Neural cell (in vitro differentiated cells): Measurements from ENCODE around the gene LUC7L. TPM values are rescaled to one million over a fixed set of nuclear protein-coding genes. Genes with fewer than 3 reads are reported as not detected.

ENCODE experiments used
- H2AFZ ChIP-seq: fragments of 200-600, 300-800 bp; sonication (generic), shearing (Covaris generic); 2 replicates; pipeline ENCODE4 v1.6.0; 2014; ENCODE audit warnings: low read depth, mild to moderate bottlenecking, antibody characterized with exemption, low read length, moderate library complexity
- H3F3A ChIP-seq: fragments of 200-600 bp; shearing (Covaris generic); 2 replicates; pipeline ENCODE4 v1.6.1; 2016; ENCODE audit warnings: mild to moderate bottlenecking, moderate library complexity, mixed read lengths, antibody characterized with exemption, low read length; ENCODE audit not compliant: insufficient read depth, poor library complexity, severe bottlenecking
- H3K27ac ChIP-seq: fragments of 200-600, 300-800 bp; sonication (generic), shearing (Covaris generic); 2 replicates; pipeline ENCODE4 v1.5.1; 2014; ENCODE audit warnings: mild to moderate bottlenecking, low read length, moderate library complexity
- H3K27me3 ChIP-seq: fragments of 300-800, 200-600 bp; sonication (generic), shearing (Covaris generic); 2 replicates; pipeline ENCODE4 v1.6.0; 2014; ENCODE audit warnings: mild to moderate bottlenecking, low read depth, low read length, moderate library complexity; ENCODE audit not compliant: insufficient read depth
- H3K36me3 ChIP-seq: fragments of 300-800, 200-600 bp; sonication (generic), shearing (Covaris generic); 2 replicates; pipeline ENCODE4 v1.5.1; 2014; ENCODE audit warnings: mild to moderate bottlenecking, antibody characterized with exemption, low read length, moderate library complexity; ENCODE audit not compliant: insufficient read depth
- H3K4me2 ChIP-seq: fragments of 300-800, 200-600 bp; sonication (generic), shearing (Covaris generic); 2 replicates; pipeline ENCODE4 v1.6.0; 2014; ENCODE audit warnings: mild to moderate bottlenecking, low read length
- H3K4me3 ChIP-seq: fragments of 300-800, 200-600 bp; sonication (generic), shearing (Covaris generic); 2 replicates; pipeline ENCODE4 v1.5.1; 2014; ENCODE audit warnings: mild to moderate bottlenecking, low read length, moderate library complexity
- H3K79me2 ChIP-seq: fragments of 200-600 bp; shearing (Covaris generic); replicated peaks from 2 replicates; pipeline ENCODE4 v1.6.0; 2014; ENCODE audit warnings: mild to moderate bottlenecking, low read length, moderate library complexity; ENCODE audit not compliant: insufficient read depth
- H3K9ac ChIP-seq: fragments of 300-800, 200-600 bp; sonication (generic), shearing (Covaris generic); 2 replicates; pipeline ENCODE4 v1.6.1; 2016; ENCODE audit warnings: mild to moderate bottlenecking, low read length, mixed read lengths
- H3K9me2 ChIP-seq: fragments of 200-600 bp; shearing (Covaris generic); 2 replicates; pipeline ENCODE4 v1.6.1; 2016; ENCODE audit warnings: mild to moderate bottlenecking, low read length, mixed read lengths; ENCODE audit not compliant: insufficient read depth
- H3K9me3 ChIP-seq: fragments of 200-600, 300-800 bp; sonication (generic), shearing (Covaris generic); 2 replicates; pipeline ENCODE4 v1.6.1; 2016; ENCODE audit warnings: mild to moderate bottlenecking, mixed run types, low read length, moderate library complexity, mixed read lengths
- H4K20me1 ChIP-seq: fragments of 200-600 bp; shearing (Covaris generic); 2 replicates; pipeline ENCODE4 v1.6.1; 2016; ENCODE audit warnings: mild to moderate bottlenecking, mixed run types; ENCODE audit not compliant: insufficient read depth
- EP300 ChIP-seq: fragments of 450-650 bp; conservative IDR thresholded peaks from 2 replicates; pipeline ENCODE4 v1.6.1; 2014; ENCODE audit warnings: antibody characterized with exemption, mild to moderate bottlenecking, moderate library complexity; ENCODE audit not compliant: poor library complexity, severe bottlenecking
- EZH2 ChIP-seq: fragments of 200-600, 300-800 bp; shearing (Covaris generic), sonication (generic); IDR thresholded peaks from 2 replicates; pipeline ENCODE4 v1.6.1; 2014; ENCODE audit warnings: antibody characterized with exemption, low read length, borderline replicate concordance, mild to moderate bottlenecking; ENCODE audit not compliant: insufficient read depth, poor library complexity, severe bottlenecking
- MXI1 ChIP-seq: fragments of 450-650 bp; conservative IDR thresholded peaks from 2 replicates; pipeline ENCODE4 v1.6.1; 2014; ENCODE audit warnings: antibody characterized with exemption, mild to moderate bottlenecking; ENCODE audit not compliant: poor library complexity, severe bottlenecking
- POLR2AphosphoS5 ChIP-seq: IDR thresholded peaks from 2 replicates; pipeline ENCODE4 v1.6.1; 2012
- RAD21 ChIP-seq: fragments of 450-650 bp; conservative IDR thresholded peaks from 2 replicates; pipeline ENCODE4 v1.6.1; 2014; ENCODE audit warnings: antibody characterized with exemption, mild to moderate bottlenecking, moderate library complexity
- REST ChIP-seq: IDR thresholded peaks from 2 replicates; pipeline ENCODE4 v1.6.1; 2012; ENCODE audit warnings: borderline replicate concordance
- SMC3 ChIP-seq: fragments of 450-650 bp; conservative IDR thresholded peaks from 2 replicates; pipeline ENCODE4 v1.6.1; 2014; ENCODE audit warnings: antibody characterized with exemption, mild to moderate bottlenecking, moderate library complexity; ENCODE audit not compliant: poor library complexity
- TAF1 ChIP-seq: IDR thresholded peaks from 2 replicates; pipeline ENCODE4 v1.6.1; 2012; ENCODE audit warnings: low read depth
- polyA plus RNA-seq: library from polyadenylated mRNA; depleted of rRNA; stranded (reverse); fragments of >200 nt; gene quantifications from 2 replicates; pipeline ENCODE4 v1.2.3, GENCODE V29; 2014
- TF ChIP-seq, protein P1 (sequence below): fragments of 450-650 bp; IDR thresholded peaks from 2 replicates; pipeline ENCODE4 v1.5.1; 2014; ENCODE audit warnings: antibody characterized with exemption, mild to moderate bottlenecking, moderate library complexity; ENCODE audit not compliant: poor library complexity, severe bottlenecking

Gene LUC7L
- polyA plus RNA-seq, 1 donor from 2014 or later: 564 TPM

DNA sequence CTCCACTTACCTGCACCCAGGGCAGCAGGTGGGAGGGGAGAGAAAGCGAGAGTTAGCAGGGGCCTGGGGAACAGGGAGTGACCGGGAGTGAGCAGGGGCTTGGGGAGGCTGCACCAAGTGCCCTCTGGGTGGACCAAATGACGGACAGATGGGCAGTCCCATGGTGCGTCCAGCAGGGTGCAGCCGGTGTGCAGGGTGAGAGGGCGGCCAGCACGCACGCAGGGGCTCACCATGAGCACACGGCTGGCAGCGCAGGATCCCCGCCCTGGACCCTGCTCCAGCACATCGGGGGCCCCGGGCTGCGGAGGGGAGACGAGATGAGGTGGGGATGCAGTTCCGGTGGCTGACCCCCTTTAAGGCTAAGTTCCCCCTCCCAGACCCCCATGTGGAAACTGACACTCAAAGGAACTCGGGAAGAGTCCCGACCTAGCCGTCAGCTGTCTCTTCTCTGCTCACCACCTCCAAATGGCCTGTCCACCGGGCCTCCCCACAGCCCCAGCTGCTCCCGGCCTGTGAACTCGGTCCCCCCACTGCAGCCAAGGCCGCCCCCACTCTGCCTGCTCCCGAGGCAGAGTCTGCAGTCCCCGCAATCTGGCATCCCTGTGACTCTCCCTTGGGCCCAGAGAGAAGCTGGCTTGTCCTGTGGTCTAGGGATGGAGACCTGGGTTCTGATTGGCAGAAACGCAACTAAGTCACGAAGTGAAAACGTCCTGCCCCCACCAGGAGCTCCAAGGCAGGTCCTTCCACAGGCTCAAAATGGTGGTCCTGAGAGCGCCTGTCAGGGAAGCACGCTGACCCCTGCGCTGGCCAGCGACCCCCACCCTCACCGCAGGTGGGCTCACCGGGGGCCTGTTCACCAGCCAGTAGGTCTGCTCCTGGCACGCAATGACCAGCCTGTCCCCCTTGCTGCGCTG, 43.6 kb upstream of the LUC7L start:
- no peak overlapping the region for H3K4me2 ChIP-seq
- H3K27me3 ChIP-seq: peaks cover 21% of the 10 kb centered on the region
- no peak overlapping the region for H3K9ac ChIP-seq
- no peaks in the 10 kb centered on the region for H4K20me1 ChIP-seq
- H3K4me3 ChIP-seq: no peak overlapping the region
- no peak overlapping the region for H3K27ac ChIP-seq
- H2AFZ ChIP-seq: no peak overlapping the region
- H3K9me3 ChIP-seq: no peaks in the 10 kb centered on the region
- no peaks in the 10 kb centered on the region for H3K79me2 ChIP-seq
- no peaks in the 10 kb centered on the region for H3F3A ChIP-seq
- TF ChIP-seq SMC3: no peak
- no peak for TF ChIP-seq POLR2AphosphoS5
- no peak for TF ChIP-seq EP300
- TF ChIP-seq EZH2: no peak
- no peaks in the 10 kb centered on the region for H3K9me2 ChIP-seq
- H3K36me3 ChIP-seq: no peaks in the 10 kb centered on the region

DNA sequence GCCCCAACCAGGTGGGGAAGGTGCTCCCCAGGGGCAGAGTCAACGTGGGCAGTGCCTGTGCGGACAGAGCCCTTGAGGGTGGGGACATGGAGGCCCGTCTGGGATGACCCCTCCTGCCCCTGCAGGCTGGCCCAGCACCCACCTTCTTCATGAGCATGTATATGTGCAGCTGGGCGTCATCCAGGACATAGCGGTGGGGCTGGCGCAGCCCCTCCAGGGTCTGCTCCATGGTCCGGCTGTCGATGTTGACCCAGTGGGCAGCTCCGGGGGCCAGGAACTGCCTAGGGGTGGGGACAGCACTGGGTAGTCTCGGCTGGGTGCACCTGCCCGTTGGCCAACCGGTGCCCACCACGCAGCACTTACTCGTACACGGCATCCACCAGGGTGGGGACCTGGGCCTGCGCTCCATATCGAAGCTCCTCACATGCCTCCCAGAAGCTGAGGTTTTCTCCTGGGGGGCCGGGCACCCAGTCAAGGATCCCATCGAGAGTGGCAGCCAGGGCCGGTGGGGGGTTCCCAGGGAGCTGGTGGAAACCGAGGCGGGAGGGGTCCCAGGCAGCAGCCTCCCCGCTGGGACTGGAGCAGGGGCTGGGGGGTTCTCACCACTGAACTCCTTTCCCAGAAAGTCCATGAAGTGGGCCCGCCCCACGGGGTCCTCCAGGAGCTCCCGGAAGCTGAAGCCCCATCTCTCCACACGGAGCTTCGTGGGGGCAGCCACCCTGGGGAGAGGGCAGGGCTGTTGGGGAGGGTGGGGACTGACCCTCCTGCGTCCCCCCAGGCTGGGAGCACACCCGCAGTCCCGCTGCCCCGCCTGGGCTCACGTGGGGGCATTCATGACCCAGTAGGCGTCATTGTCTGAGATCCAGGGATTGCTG, 41.4 kb upstream of the LUC7L start:
- Histone ChIP-seq H2AFZ (no peak overlapping the region), H4K20me1 (no peaks in the 10 kb centered on the region), H3K9ac (no peak overlapping the region), H3F3A (no peaks in the 10 kb centered on the region), H3K4me3 (no peak overlapping the region), H3K9me3 (no peaks in the 10 kb centered on the region), H3K27me3 (peaks cover 13% of the 10 kb centered on the region), H3K36me3 (no peaks in the 10 kb centered on the region), H3K4me2 (no peak overlapping the region), H3K79me2 (no peaks in the 10 kb centered on the region), H3K9me2 (no peaks in the 10 kb centered on the region), H3K27ac (no peak overlapping the region)
- TF ChIP-seq, protein P1, sequence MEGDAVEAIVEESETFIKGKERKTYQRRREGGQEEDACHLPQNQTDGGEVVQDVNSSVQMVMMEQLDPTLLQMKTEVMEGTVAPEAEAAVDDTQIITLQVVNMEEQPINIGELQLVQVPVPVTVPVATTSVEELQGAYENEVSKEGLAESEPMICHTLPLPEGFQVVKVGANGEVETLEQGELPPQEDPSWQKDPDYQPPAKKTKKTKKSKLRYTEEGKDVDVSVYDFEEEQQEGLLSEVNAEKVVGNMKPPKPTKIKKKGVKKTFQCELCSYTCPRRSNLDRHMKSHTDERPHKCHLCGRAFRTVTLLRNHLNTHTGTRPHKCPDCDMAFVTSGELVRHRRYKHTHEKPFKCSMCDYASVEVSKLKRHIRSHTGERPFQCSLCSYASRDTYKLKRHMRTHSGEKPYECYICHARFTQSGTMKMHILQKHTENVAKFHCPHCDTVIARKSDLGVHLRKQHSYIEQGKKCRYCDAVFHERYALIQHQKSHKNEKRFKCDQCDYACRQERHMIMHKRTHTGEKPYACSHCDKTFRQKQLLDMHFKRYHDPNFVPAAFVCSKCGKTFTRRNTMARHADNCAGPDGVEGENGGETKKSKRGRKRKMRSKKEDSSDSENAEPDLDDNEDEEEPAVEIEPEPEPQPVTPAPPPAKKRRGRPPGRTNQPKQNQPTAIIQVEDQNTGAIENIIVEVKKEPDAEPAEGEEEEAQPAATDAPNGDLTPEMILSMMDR: no peak
- TF ChIP-seq SMC3: no peak
- no peak for TF ChIP-seq EP300
- no peak for TF ChIP-seq RAD21
- TF ChIP-seq POLR2AphosphoS5: no peak
- no peak for TF ChIP-seq MXI1
- no peak for TF ChIP-seq REST
- TF ChIP-seq EZH2: no peak
- TF ChIP-seq TAF1: no peak
